Astrocyte (in vitro differentiated cells and primary cell): Measurements from ENCODE around the gene KRCC1.

Experiments
- CTCF ChIP-seq: IDR thresholded peaks from 2 replicates; pipeline ENCODE4 v1.5.1; 2011; ENCODE audit warnings: low read depth, mild to moderate bottlenecking, inconsistent platforms, low read length, moderate library complexity; ENCODE audit not compliant: insufficient read depth
- EZH2 ChIP-seq: IDR thresholded peaks from 2 replicates; pipeline ENCODE4 v1.6.1; 2012; ENCODE audit warnings: mild to moderate bottlenecking, low read length, inconsistent platforms; ENCODE audit not compliant: insufficient read depth

- TF ChIP-seq CTCF (no peak), EZH2 (no peak)
Observed at GRCh38 chr2:88070055-88070454, 14.5 kb upstream of the KRCC1 start.
